Kidney glomerular epithelial cell (primary cell): ENCODE data around the gene MAU2.
A peak's percentile ranks its signal among the peaks of the same experiment; 100 is the strongest.

ENCODE experiments used
- DNase-seq: peaks from one replicate; lab custom pipeline; 2025; lab: John Stamatoyannopoulos, UW

MAU2 gene, protein sequence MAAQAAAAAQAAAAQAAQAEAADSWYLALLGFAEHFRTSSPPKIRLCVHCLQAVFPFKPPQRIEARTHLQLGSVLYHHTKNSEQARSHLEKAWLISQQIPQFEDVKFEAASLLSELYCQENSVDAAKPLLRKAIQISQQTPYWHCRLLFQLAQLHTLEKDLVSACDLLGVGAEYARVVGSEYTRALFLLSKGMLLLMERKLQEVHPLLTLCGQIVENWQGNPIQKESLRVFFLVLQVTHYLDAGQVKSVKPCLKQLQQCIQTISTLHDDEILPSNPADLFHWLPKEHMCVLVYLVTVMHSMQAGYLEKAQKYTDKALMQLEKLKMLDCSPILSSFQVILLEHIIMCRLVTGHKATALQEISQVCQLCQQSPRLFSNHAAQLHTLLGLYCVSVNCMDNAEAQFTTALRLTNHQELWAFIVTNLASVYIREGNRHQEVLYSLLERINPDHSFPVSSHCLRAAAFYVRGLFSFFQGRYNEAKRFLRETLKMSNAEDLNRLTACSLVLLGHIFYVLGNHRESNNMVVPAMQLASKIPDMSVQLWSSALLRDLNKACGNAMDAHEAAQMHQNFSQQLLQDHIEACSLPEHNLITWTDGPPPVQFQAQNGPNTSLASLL

GRCh38 chr19:19320361-19321140 is at the start of gene MAU2, which contains the start of gene SUGP1:
MAU2 (plus strand) TSS chr19:19320829; CDS start chr19:19320860, 31 bp downstream.
SUGP1 (minus strand) TSS chr19:19320509; CDS start chr19:19320496, 13 bp downstream.
- peak; percentile 80 for DNase-seq

DNA sequence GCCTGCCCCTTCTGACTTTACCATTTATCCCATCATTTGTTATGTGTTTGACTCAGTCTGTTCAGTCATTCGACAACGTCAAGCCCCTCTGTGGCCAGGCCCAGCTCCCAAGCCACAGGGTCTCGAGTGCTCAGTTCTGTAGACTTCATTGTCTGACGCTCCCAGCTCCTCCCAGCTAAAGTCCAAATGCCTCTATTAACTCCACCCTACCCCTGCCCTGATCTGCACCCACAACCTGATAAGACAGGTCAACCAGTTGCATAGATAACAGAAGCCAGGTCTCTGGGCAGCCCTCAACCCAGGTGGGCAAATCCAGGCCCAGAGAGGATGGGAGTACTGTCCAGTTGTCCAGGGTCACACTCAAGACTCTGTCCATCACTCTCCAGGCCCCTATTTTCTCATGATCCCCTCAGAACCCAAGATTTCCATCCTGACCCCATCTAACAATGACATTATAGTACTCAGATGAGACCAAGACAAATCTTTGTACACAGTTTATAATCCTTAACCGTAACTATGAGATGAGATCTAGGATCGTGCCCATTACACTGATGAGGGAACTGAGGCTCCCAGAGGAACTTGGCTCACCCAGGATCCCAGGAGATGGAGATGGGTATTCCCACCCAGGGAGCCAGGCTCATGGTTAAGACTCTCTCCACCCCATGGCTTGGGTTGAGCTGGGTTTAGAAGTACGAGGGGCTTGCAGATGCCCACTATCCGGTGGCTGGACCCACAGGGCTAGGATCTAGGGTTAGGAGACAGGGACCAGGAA is 48.6 kb upstream of the MAU2 start:
- DNase-seq: no peak

- DNase-seq: no peak
Observed at GRCh38 chr19:19274146-19274545, 46.5 kb upstream of the MAU2 start.

DNA sequence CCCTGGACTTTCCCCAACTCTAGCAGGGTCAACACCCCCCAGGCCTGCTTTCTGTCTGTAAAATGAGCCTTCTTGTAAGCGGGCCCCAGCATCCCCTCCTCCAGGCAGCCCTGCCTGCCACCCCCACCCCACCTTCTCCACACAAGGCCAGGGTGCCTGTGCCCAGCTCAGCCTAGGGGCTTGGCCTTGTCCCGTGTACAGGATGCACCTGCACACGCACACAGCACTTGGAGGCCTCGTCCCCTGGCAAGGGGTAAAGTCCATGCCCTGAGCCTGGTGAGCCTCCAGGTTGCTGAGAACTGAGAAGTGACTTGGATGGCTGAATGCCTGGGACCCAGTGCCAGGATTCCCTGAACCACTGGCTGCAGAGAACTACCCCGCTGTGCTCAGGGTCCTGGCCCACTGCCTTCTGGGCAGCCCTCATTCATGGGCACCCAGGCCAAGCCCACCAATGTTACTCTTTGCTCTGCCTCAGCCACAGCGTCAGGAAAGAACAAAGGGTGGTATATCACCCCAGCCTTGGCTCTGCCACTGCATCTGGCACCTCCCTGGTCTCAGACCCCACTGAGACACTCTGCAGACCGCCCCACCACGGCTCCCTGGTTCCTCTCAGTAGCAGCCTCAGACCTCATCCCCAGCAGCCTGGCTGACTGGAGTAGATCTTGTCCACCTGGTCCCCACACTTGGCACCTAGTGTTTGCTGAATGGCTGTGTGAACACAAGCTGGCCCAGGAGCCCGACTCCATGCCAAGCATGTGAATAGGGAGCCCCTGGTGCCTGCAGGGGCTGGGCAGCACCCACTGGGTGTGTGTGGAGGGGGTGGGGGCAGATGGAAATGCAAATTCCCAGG is 45.7 kb upstream of the MAU2 start:
- no peak for DNase-seq

- DNase-seq: no peak
Observed at GRCh38 chr19:19276386-19276785, 44.2 kb upstream of the MAU2 start.

DNA sequence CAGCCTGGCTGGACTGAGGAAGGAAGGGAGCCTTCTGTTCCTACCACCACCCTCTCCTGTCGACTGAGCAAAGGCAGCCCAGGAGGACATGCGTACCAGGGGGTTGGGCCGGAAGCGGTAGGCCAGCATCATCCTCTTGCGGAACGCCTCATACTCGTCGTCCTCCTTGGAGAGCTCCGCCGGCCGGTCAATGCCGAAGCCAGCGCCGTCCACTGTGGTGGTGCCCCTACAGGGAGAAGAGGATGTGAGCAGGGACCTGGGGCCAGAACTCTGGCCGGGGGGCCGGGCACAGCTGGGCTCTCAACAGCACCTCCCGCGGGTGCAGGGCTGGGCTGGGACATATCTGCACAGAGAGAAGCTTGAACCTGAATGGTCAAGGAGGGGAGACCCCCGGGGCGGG is 43.8 kb upstream of the MAU2 start:
- no peak for DNase-seq

GRCh38 chr19:19278315-19278714 is 42.3 kb upstream of the MAU2 start:
- no peak for DNase-seq

DNA sequence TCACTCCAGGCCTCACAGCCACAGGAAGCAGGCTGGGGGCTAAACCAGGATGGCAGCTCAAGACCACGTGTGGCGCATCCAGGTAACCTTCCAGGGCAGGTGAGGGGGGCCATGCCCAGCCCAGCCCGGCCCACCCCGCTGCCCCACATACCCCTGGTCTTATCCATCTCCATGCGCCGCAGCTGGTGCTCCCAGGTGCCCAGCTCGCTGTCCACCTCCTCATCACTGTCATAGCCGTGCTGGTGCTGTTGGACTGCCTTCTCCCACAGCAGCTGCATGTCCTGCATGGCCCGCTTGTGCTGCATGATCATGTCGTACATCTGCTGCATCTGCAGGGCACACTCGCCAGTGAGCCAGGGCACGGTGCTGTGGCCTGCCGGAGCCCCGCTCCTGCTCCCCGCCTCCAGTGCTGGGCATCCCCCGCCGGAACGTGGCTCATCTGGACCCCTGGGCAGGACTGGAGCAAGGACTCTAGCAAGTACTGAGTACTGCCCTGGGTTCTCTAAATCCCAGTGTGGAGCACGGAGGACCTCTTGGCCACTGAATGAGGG is 41.5 kb upstream of the MAU2 start:
- DNase-seq: no peak

DNA sequence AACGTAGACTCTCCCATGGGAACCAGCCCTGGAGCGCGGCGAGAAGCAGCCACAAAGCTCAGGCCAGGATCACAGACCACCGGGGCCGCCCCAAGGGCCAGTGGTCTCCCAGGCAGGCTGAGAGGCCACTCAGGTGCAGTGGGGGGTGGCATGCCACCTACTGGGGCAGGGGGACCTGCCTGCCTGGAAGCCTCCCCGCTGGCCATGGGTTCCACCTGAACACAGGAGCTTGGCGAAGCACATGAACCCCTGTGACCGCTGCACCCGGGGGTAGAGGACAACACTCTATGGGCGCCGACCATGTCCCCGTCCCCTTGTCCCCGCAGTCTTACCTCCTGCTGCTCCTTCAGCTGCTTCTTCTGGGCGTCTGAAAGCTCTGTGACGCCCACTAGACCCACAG is 40.8 kb upstream of the MAU2 start:
- DNase-seq: no peak

- no peak for DNase-seq
Observed at GRCh38 chr19:19280561-19280960, 40.1 kb upstream of the MAU2 start.

DNA sequence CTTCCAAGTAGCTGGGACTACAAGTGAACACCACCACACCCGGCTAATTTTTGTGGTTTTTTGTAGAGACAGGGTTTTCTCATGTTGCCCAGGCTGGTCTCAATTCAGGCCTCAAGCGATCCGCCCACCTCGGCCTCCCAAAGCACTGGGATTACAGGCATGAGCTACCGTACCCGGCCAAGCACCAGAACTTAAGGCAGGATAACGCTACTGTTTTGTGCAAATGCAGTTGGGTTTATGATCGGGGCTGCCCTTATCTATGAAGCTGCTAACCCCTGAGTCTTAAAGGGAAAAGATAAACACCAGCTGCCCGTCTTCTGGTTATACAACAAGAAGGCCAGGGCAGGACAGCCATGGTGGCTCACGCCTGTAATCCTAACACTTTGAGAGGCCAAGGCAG is 34.9 kb upstream of the MAU2 start:
- DNase-seq: no peak

DNA sequence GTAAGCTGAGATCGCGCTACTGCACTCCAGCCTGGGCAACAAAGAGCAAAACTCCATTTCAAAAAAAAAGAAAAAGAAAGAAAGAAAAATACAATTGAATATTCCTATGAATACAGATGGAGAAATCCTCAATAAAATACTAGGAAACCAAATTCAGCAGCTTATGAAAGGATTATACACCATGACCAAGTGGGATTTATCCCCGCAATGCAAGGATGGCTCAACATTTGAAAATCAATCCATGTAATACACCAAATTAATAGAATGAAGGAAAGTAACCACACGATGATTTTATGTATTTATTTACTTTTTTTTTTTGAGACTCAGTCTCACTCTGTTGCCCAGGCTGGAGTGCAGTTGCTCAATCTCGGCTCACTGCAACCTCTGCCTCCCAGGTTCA is 28.0 kb upstream of the MAU2 start:
- DNase-seq: no peak

DNA sequence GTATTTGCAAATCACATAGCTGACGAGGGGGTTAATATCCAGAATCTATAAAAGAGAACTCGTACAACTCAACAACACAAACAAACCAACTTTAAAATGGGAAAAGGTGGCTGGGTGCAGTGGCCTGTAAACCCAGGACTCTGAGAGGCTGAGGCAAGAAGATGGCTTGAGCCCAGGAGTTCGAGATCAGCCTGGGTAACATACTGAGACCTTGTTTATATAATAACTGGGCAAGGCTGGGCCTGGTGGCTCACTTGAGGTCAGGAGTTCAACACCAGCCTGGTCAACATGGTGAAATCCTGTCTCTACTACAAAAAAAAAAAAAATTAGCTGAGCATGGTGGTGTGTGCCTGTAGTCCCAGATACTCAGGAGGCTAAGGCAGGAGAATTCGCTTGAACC is 25.7 kb upstream of the MAU2 start:
- no peak for DNase-seq

- DNase-seq: no peak
Observed at GRCh38 chr19:19296953-19297689, 23.5 kb upstream of the MAU2 start.

GRCh38 chr19:19297759-19298158 is 22.9 kb upstream of the MAU2 start:
- no peak for DNase-seq

DNA sequence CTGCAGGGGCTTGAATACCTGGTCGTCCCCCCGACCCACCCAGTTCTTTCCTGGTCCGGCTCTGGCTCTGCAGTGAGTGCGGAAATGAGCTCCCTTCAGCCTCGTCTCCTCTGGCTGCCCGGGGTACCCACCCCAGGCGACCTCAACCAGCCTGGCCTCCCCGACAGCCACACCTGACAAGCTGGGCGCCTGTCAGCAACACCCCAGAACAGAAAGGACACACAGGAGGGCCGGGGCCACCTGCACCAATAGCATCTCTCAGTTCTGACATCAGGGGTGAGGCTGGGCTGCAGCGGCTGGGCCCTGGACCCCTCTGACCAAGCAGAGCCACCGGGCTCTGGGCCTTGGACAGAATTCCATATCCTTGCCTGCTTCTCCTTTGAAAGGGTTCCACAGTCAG is 20.0 kb upstream of the MAU2 start:
- no peak for DNase-seq

DNA sequence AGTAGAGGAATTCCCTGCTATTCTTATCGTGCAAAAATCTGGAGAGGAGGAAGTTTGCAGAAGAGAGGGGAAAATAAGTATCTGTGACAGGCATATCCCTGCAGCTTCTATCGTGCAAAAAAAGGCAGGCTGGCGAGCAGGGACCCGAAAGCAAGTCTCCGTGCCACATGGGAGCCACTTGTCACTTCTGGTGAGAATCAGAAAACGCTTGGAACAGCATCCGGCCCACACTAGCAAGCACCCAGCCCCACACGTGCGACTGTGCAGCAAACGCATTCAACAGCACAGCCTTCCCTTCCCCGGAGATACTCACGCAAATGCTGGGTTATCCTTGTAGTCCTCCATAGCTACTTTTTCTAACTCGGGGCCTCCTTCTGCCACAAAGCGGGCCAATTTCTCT is 17.2 kb upstream of the MAU2 start:
- no peak for DNase-seq

GRCh38 chr19:19304186-19304965 is 16.3 kb upstream of the MAU2 start:
- no peak for DNase-seq

- DNase-seq: no peak
Observed at GRCh38 chr19:19305066-19305465, 15.6 kb upstream of the MAU2 start.
